Body of pancreas (tissue), 4 donors: ENCODE data around the gene AKTIP.

ENCODE experiments used
- POLR2A ChIP-seq, 3 donors: fragments of 450-650 bp; IDR thresholded peaks; one replicate each; pipeline ENCODE4 v1.6.1; 2016; ENCODE audit warnings: antibody characterized with exemption in 3 of 3, mild to moderate bottlenecking in 2 of 3
- TF ChIP-seq, protein P1 (sequence below), 7 experiments: fragments of 450-650 bp in 4 of 7; fragments of 200-600 bp in 3 of 7; sonication (generic) in 3 of 7; IDR thresholded peaks; one replicate each; pipeline ENCODE4 v1.5.1; 2016 to 2019; ENCODE audit warnings: antibody characterized with exemption in 7 of 7

DNA sequence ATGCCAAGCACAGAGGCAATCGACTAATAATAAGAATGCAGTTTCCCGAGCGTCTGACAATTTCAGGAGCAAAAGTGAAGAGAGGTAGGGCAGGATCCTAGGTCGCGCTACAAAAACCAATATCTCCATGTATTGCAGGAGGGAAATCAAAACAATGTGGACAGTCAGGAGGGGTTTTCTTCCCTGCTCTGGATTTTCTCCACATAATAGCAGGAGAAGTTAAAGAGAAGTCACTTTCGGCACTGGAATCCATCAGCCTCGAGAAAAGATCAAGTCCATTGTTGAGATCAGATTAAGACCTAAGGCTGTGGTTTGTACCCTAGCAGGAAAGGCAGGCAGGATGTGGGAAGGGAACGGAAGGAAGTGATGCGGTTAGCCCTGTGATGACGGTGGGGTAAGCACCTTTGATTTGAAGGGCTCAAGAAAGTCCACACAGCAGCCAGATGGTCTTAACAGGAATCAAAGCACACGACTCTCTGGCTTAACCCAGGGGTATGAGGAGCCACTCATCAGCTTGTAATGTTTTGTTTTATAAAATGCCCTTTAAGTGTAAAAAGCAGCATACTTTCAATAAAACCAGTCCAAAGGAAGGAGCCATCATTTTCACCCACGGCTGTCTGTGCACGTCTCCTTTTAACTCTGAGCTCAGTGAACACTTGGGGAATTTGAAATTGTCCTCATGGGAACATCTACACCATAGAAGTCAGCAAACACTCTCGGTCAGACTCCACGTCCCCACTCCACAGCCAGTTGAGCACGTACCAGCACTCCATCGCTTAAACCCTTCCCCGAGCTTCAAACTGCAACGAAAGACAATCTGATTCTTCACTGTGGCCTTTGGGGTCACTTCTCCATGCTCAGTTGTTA is 15.8 kb upstream of the AKTIP start:
- TF ChIP-seq, protein P1, sequence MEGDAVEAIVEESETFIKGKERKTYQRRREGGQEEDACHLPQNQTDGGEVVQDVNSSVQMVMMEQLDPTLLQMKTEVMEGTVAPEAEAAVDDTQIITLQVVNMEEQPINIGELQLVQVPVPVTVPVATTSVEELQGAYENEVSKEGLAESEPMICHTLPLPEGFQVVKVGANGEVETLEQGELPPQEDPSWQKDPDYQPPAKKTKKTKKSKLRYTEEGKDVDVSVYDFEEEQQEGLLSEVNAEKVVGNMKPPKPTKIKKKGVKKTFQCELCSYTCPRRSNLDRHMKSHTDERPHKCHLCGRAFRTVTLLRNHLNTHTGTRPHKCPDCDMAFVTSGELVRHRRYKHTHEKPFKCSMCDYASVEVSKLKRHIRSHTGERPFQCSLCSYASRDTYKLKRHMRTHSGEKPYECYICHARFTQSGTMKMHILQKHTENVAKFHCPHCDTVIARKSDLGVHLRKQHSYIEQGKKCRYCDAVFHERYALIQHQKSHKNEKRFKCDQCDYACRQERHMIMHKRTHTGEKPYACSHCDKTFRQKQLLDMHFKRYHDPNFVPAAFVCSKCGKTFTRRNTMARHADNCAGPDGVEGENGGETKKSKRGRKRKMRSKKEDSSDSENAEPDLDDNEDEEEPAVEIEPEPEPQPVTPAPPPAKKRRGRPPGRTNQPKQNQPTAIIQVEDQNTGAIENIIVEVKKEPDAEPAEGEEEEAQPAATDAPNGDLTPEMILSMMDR (IDR thresholded peaks at IDR 0.05): no peak
- TF ChIP-seq POLR2A (IDR thresholded peaks at IDR 0.05): no peak
